Activated naive CD4-positive, alpha-beta T cell treated with anti-CD3 and anti-CD28 coated beads, Interleukin-2, amount 50 U/mL, for 24 hours (primary cell): ENCODE measurements around the gene OR51B6.
"Not testable (repeated sequence)": the region's sequence is repeated elsewhere in the genome, so short reads cannot be mapped to it uniquely, and the experiment has no call there.

Experiments
- H3K27ac Mint-ChIP-seq: one replicate; pipeline ENCODE4 v1.8.0; 2021; ENCODE audit warnings: mild to moderate bottlenecking, mixed read lengths
- H3K27me3 Mint-ChIP-seq: one replicate; pipeline ENCODE4 v1.8.0; 2021; ENCODE audit warnings: mixed read lengths
- H3K36me3 Mint-ChIP-seq: one replicate; pipeline ENCODE4 v1.8.0; 2021; ENCODE audit warnings: mixed read lengths
- H3K4me1 Mint-ChIP-seq: one replicate; pipeline ENCODE4 v1.8.0; 2021; ENCODE audit warnings: mixed read lengths
- H3K4me3 Mint-ChIP-seq: one replicate; pipeline ENCODE4 v1.8.0; 2021; ENCODE audit warnings: mild to moderate bottlenecking, mixed read lengths
- H3K9me3 Mint-ChIP-seq: one replicate; pipeline ENCODE4 v1.8.0; 2021; ENCODE audit warnings: mixed read lengths

OR51B6 gene

DNA sequence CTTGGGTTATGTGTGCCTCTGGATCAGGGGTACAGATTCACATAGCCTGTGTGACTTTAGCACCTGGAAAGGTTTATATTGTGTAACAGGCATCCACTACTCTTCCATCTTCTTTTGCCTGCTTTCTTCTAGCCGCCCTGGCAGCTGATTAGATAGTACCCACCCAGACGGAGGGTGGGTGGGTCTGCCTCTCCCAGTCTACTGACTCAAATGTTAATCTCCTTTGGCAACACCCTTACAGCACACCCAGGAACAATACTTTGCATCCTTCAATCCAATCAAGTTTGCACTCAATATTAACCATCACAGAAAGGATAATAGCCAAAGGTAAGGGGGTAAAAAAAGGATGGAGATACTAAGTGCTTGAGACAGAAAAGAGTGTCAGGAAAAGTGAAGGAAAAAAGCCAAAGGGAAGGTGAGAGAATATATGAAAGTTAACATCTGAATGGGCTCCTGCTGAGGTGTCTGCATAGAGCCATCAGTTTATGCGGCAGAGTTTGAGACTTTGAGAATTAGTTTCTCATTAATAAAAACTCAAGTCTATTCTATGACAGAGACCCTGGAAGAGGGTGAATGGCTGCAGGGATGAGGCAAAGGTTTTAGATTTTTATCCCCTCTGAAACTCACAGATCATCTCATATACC, 2.6 kb upstream of the OR51B6 start:
- no peaks in the 10 kb centered on the region for H3K36me3 Mint-ChIP-seq
- no peaks in the 10 kb centered on the region for H3K9me3 Mint-ChIP-seq
- H3K4me1 Mint-ChIP-seq = no peaks in the 10 kb centered on the region
- H3K27ac Mint-ChIP-seq = no peak overlapping the region
- no peak overlapping the region for H3K4me3 Mint-ChIP-seq
- H3K27me3 Mint-ChIP-seq = peaks cover 11% of the 10 kb centered on the region

DNA sequence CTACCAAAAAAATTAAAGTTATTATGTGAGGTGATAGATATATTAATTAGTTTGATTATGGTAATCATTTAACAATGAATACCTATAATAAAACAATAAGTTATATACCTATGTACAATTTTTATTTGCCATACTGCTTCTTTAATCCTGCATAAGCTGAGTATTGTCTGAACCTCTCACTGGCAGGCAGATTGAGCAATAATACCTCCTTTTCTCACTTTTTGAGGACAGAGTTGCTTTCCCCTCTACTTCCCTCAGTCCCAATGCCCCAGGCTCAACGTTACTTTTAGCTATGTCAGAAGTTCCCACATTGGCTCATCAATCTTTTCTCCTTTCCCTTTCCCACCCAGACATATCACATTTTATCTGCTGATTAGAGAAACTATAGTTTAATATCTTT, 1.8 kb upstream of the OR51B6 start:
- H3K4me1 Mint-ChIP-seq = no peaks in the 10 kb centered on the region
- H3K4me3 Mint-ChIP-seq = no peak overlapping the region
- H3K27ac Mint-ChIP-seq = no peak overlapping the region
- no peaks in the 10 kb centered on the region for H3K9me3 Mint-ChIP-seq
- no peaks in the 10 kb centered on the region for H3K36me3 Mint-ChIP-seq
- peaks cover 9% of the 10 kb centered on the region for H3K27me3 Mint-ChIP-seq

DNA sequence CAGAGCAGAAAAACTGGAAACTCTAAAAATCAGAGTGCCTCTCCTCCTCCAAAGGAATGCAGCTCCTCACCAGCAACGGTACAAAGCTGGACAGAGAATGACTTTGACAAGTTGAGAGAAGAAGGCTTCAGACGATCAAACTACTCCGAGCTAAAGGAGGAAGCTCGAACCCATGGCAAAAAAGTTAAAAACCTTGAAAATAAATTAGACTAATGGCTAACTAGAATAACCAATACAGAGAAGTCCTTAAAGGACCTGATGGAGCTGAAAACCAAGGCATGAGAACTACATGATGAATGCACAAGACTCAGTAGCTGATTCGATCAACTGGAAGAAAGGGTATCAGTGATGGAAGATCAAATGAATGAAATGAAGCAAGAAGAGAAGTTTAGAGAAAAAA, 4.7 kb downstream of the OR51B6 start:
- not testable (repeated sequence) for H3K27me3 Mint-ChIP-seq, H3K4me3 Mint-ChIP-seq, H3K36me3 Mint-ChIP-seq, H3K9me3 Mint-ChIP-seq, H3K27ac Mint-ChIP-seq, H3K4me1 Mint-ChIP-seq

DNA sequence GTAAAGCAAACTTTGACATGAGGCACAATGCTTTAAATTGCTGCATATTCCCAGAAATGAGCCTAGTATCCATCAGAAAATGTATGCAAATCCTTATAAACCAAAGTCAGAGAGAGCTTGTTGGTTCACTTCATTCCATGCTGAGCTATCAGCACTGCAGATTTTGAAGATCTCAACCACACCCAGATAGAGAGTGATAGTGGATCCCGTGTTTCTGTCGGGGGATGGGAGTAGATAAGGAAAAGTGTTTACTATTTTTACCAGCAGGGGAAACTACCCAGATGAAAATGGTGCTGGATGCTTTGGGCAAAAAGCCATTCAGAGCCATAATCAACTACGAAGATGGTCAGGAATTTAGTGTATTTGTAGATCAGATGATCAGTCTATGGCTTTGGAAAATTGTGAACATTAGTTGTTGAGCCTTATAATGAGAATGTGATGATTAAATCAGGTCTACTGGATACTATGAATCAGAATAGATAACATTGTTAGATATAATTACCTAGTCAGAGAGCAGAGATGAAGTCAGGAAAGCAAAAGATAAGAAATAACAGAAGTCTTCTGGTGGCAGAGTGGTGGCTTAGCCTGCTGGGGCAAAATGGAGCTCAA, 10.8 kb downstream of the OR51B6 start:
- Mint-ChIP-seq H3K4me3 (no peak overlapping the region), H3K27ac (no peak overlapping the region), H3K9me3 (no peaks in the 10 kb centered on the region), H3K27me3 (peaks cover 2% of the 10 kb centered on the region), H3K4me1 (no peaks in the 10 kb centered on the region), H3K36me3 (no peaks in the 10 kb centered on the region)

DNA sequence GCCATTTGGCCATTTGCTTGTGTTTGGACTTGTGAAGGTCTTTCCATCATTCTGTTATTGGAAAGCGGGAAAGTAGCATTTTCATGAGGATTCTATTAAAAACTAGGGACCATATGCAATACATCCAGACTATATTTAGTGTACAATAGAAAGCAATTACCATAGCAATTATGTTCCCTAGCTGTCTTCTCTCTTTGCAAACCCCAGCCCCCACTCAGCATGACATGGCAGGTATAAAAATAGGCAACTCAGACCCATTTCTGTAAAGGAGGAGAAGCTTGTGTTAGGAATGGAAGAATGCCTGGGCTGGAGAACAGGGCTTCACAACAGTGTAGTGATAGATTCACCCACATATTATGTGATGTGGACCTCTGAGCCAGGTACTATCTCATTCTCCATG, 12.4 kb downstream of the OR51B6 start:
- peaks cover 2% of the 10 kb centered on the region for H3K27me3 Mint-ChIP-seq
- no peaks in the 10 kb centered on the region for H3K36me3 Mint-ChIP-seq
- no peak overlapping the region for H3K4me3 Mint-ChIP-seq
- H3K27ac Mint-ChIP-seq = no peak overlapping the region
- H3K9me3 Mint-ChIP-seq = no peaks in the 10 kb centered on the region
- no peaks in the 10 kb centered on the region for H3K4me1 Mint-ChIP-seq

DNA sequence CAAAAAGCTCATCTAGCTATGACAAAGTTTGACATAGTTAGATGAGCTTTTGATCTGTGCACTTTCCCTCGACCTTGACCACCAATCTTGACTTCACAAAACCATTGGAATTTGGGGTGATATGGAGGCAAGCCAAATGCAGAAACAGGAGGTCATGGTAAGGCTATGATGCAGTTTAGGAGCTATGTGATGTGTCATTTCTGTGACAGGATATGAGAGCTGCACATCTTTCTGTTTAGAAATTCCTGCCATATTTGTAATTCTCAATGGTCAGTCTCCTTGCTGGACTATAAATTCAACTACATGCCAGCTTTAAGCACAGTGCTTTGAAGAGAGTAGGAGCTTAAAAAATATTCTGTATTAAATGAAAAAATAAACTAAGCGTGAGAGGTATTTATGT, 12.9 kb downstream of the OR51B6 start:
- Mint-ChIP-seq H3K9me3 (no peaks in the 10 kb centered on the region), H3K36me3 (no peaks in the 10 kb centered on the region), H3K27ac (no peak overlapping the region), H3K4me1 (no peaks in the 10 kb centered on the region), H3K4me3 (no peak overlapping the region), H3K27me3 (peaks cover 2% of the 10 kb centered on the region)

DNA sequence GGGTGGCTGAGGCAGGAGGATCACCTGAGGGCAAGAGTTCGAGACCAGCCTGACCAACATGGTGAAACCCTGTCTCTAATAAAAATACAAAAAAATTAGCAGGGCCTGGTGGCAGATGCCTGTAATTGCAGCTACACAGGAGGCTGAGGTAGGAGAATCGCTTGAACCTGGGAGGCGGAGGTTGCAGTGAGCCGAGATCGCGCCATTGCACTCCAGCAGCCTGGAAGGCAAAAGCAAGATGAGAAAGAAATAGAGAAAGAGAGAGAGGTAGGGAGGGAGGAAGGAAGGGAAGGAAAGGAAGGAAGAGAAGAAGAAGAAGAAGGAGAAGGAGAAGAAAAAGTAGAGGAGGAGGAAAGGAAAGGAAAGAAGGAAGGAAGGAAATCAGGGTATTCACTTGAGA, 15.1 kb downstream of the OR51B6 start:
- H3K9me3 Mint-ChIP-seq, H3K27me3 Mint-ChIP-seq, H3K36me3 Mint-ChIP-seq, H3K4me3 Mint-ChIP-seq, H3K4me1 Mint-ChIP-seq, H3K27ac Mint-ChIP-seq: not testable (repeated sequence)

DNA sequence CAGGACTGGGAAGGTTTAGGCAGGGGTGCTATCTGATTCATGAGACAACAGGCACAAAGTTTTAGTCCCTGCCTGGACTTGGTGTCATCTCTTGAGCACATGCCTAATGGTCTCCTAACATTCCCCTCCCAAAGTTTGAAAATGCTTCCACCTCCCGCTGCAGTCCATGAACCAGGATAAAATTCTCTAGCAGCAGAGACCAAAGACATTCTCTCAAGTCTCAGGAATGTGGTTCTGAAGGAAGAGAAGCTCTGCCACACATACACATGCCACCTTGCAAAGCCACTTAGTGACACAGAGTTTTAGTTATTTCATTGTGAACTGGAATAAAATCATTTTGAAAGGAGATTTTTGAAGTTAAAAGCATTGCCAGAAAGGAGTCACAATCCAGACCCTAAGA, 15.5 kb downstream of the OR51B6 start:
- Mint-ChIP-seq H3K9me3 (no peaks in the 10 kb centered on the region), H3K27me3 (peaks cover 4% of the 10 kb centered on the region), H3K36me3 (no peaks in the 10 kb centered on the region)

DNA sequence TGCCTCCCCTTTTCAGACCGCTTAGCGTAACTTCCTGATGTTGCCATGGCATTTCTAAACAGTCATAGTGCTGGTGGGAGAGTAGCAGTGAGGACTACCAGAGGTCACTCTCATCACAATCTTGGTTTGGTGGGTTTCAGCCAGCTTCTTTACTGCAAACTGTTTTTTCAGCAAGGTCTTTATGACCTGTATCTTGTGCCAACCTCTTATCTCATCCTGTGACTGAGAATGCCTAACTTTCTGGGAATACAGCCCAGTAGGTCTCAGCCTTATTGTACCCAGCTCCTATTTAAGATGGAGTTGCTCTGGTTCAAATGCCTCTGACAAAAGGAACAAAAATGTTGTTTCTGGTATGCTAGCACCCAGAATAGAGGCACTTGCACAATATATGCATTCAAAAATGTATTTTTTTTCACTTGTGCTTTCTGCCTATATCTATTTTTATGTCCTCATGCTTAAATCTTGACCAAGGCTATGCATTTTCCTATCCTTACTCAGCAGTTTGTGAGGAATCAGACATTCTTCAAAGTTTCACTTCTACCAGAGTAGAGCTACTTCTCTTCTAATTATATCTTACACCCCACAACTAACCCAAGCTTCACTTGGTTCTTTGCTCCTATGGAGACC, 16.3 kb downstream of the OR51B6 start:
- Mint-ChIP-seq H3K27ac (no peak overlapping the region), H3K27me3 (peaks cover 5% of the 10 kb centered on the region), H3K9me3 (no peaks in the 10 kb centered on the region), H3K4me1 (no peaks in the 10 kb centered on the region), H3K4me3 (no peak overlapping the region), H3K36me3 (no peaks in the 10 kb centered on the region)

More for the DNA sequence above, 15.5 kb downstream of the OR51B6 start:
- no peak overlapping the region for H3K4me3 Mint-ChIP-seq
- no peaks in the 10 kb centered on the region for H3K4me1 Mint-ChIP-seq
- H3K27ac Mint-ChIP-seq = no peak overlapping the region

DNA sequence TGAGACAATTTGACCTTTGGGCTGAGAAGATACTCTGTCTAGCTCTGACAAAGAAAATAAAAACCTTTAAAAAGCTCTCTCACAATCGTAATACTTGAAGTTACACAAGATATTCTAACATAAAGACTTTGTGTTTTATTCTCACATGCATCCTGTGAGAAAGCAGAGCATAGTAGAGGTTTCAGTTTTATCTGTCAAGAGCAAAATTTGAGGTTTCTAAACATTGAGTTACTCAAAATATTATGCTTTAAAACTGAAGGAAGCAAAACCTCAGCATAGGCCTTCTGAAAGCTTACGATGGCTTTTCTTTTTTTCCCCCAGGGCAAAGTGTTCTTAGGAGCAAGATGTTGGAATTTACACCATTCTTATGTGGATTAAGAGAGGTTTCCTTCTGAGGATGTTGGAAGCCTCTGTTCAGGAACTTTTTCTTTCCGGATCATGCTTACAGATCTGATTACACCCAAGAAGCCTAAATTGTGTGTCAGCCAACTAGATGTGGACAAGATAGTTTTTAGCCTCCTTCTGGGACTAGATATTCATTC, 17.3 kb downstream of the OR51B6 start:
- Mint-ChIP-seq H3K4me1 (no peaks in the 10 kb centered on the region), H3K27ac (no peak overlapping the region), H3K4me3 (no peak overlapping the region), H3K36me3 (no peaks in the 10 kb centered on the region), H3K27me3 (peaks cover 8% of the 10 kb centered on the region), H3K9me3 (no peaks in the 10 kb centered on the region)

DNA sequence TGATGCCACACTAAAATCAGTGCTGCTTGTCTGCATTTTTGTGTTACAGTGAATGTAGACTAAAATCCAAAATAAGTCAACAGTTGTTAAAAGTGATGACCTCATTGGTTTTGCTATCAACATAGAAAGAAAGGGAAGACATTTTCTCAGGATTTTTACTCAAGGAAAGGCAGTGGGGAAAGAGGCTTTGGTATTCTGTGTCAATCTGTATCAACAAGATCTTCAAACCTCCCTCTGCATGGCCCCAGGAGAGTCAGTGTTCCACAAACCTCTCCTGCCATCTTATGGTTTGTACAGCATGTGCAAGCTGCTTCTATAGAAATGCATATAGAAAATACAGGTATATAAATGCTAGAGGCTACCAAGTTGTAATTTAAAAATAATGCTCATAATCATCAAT, 18.5 kb downstream of the OR51B6 start:
- Mint-ChIP-seq H3K4me3 (no peak overlapping the region), H3K27ac (no peak overlapping the region), H3K9me3 (no peaks in the 10 kb centered on the region), H3K4me1 (no peaks in the 10 kb centered on the region), H3K36me3 (no peaks in the 10 kb centered on the region), H3K27me3 (peaks cover 8% of the 10 kb centered on the region)

DNA sequence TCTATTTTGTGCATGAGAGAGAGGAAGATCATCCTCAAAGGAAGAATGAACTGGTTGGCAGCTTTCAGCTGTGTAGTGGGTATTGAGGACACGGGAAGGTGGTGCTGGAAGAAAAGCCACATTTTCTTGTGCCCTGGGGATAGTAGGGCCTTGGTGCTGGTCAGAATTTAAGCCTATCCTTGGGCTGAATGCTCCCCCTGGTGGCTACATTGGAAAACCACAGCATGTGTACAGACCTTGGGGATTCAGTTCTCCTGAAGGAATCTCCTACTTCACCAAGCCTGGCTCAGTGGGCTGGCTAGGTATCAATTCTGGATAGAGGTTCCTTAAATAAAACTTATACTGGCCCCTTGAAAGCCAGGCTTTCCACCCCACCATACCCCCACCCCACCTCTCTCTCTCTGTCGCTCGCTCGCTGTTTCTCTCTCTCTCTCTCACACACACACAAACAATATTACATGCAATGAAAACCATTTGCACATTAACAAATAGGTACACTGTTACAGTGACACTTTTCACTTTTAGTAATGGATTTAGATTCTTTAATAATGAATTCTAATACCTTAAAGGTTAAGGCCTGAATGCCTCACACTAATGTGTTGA, 29.5 kb downstream of the OR51B6 start:
- peaks cover 6% of the 10 kb centered on the region for H3K27me3 Mint-ChIP-seq
- no peak overlapping the region for H3K4me3 Mint-ChIP-seq
- no peaks in the 10 kb centered on the region for H3K36me3 Mint-ChIP-seq
- no peak overlapping the region for H3K27ac Mint-ChIP-seq
- peaks cover 5% of the 10 kb centered on the region for H3K9me3 Mint-ChIP-seq
- no peaks in the 10 kb centered on the region for H3K4me1 Mint-ChIP-seq

DNA sequence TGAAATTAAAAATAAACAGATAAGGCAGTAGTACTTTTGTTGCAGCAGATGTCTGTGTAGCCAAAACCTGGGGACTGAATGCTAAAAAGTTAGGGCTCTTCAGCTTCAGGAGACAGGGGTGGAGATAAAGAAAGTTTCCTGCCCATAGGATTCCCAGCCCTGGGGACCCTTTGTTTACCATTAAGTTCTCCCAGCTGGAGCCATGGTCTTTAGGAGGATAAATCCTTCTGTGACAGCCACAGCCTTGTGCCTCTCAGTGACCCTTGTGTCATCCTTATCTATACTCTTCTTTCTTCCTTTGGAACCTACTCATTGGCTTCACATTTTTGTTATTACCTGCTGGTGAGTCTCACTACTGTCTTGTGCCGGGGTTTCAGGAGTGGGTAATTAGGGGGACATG, 32.3 kb downstream of the OR51B6 start, which contains the start of gene OR51M1:
TSS of gene OR51M1 (plus strand) at position 237 of the 400 bp plus-strand sequence. CDS start 5,587 bp downstream, outside the sequence.
- no peak within 1 kb of the TSS for H3K4me3 Mint-ChIP-seq
- H3K27me3 Mint-ChIP-seq = peaks cover 6% of the 10 kb centered on the region
- H3K27ac Mint-ChIP-seq = no peak within 1 kb of the TSS
- no peaks in the 10 kb centered on the region for H3K36me3 Mint-ChIP-seq
- no peaks in the 10 kb centered on the region for H3K4me1 Mint-ChIP-seq
- no peaks in the 10 kb centered on the region for H3K9me3 Mint-ChIP-seq

DNA sequence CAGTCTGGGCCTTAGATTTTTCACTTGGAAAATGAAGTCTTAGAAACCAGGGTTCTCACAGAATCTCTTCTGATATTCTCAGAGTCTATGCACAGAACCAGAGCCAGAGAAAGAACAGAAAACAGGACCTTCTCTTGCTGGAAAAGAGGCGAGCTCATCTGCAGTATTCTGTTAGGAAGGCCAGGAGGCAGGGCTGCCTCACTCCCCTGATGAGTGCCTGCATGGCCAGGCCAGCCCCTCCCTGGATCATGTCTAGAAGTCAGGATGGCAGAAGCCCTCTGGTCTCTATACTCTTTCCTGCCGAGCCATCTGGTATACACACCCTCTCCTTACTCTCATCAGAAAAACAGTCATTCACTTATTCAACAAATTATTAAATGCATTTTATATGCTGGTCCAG, 33.0 kb downstream of the OR51B6 start:
- no peaks in the 10 kb centered on the region for H3K9me3 Mint-ChIP-seq
- peaks cover 6% of the 10 kb centered on the region for H3K27me3 Mint-ChIP-seq
- H3K36me3 Mint-ChIP-seq = no peaks in the 10 kb centered on the region
- no peaks in the 10 kb centered on the region for H3K4me1 Mint-ChIP-seq
- no peak overlapping the region for H3K27ac Mint-ChIP-seq
- no peak overlapping the region for H3K4me3 Mint-ChIP-seq

DNA sequence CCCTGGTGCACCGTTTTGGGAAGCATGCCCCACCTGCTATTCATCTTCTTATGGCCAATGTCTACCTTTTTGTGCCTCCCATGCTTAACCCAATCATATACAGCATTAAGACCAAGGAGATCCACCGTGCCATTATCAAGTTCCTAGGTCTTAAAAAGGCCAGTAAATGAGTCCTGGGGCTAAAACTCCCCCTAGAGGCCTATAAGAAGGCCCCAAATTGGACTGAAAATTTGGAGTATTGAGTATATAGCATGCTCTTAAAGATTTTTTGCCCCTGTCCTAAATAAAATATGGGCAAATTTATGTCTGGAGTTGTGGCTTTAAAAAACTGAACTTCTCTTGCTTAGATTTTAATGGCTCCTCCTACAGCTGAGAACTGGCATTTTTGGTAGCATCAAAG, 38.9 kb downstream of the OR51B6 start:
- no peaks in the 10 kb centered on the region for H3K4me1 Mint-ChIP-seq
- H3K27ac Mint-ChIP-seq = no peak overlapping the region
- H3K36me3 Mint-ChIP-seq = no peaks in the 10 kb centered on the region
- no peak overlapping the region for H3K4me3 Mint-ChIP-seq
- H3K27me3 Mint-ChIP-seq = no peaks in the 10 kb centered on the region
- H3K9me3 Mint-ChIP-seq = no peaks in the 10 kb centered on the region

DNA sequence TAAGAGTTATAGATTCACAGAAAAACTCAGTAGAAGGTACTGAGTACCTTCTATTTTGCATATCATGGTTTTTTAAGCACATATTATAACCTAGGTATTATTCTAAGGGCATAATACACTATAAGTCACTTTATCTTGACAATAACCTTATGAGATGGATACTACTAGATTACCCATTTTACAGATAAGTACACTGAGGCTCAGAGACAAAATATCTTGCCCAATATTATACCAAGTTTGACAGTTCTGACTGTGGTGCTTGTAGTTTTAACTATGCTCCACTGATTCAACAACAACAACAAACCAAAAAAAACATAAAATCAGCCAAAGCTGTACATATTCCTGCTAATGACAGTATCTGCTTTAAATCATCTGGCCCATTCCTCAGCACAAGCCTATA, 42.8 kb downstream of the OR51B6 start:
- no peaks in the 10 kb centered on the region for H3K36me3 Mint-ChIP-seq
- H3K27me3 Mint-ChIP-seq = no peaks in the 10 kb centered on the region
- no peak overlapping the region for H3K27ac Mint-ChIP-seq
- no peaks in the 10 kb centered on the region for H3K4me1 Mint-ChIP-seq
- no peak overlapping the region for H3K4me3 Mint-ChIP-seq
- no peaks in the 10 kb centered on the region for H3K9me3 Mint-ChIP-seq
